ENCODE data around the gene CCDC88B.

Gene CCDC88B, protein sequence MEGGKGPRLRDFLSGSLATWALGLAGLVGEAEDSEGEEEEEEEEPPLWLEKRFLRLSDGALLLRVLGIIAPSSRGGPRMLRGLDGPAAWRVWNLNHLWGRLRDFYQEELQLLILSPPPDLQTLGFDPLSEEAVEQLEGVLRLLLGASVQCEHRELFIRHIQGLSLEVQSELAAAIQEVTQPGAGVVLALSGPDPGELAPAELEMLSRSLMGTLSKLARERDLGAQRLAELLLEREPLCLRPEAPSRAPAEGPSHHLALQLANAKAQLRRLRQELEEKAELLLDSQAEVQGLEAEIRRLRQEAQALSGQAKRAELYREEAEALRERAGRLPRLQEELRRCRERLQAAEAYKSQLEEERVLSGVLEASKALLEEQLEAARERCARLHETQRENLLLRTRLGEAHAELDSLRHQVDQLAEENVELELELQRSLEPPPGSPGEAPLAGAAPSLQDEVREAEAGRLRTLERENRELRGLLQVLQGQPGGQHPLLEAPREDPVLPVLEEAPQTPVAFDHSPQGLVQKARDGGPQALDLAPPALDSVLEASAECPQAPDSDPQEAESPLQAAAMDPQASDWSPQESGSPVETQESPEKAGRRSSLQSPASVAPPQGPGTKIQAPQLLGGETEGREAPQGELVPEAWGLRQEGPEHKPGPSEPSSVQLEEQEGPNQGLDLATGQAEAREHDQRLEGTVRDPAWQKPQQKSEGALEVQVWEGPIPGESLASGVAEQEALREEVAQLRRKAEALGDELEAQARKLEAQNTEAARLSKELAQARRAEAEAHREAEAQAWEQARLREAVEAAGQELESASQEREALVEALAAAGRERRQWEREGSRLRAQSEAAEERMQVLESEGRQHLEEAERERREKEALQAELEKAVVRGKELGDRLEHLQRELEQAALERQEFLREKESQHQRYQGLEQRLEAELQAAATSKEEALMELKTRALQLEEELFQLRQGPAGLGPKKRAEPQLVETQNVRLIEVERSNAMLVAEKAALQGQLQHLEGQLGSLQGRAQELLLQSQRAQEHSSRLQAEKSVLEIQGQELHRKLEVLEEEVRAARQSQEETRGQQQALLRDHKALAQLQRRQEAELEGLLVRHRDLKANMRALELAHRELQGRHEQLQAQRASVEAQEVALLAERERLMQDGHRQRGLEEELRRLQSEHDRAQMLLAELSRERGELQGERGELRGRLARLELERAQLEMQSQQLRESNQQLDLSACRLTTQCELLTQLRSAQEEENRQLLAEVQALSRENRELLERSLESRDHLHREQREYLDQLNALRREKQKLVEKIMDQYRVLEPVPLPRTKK (N-terminal part only)

DNA sequence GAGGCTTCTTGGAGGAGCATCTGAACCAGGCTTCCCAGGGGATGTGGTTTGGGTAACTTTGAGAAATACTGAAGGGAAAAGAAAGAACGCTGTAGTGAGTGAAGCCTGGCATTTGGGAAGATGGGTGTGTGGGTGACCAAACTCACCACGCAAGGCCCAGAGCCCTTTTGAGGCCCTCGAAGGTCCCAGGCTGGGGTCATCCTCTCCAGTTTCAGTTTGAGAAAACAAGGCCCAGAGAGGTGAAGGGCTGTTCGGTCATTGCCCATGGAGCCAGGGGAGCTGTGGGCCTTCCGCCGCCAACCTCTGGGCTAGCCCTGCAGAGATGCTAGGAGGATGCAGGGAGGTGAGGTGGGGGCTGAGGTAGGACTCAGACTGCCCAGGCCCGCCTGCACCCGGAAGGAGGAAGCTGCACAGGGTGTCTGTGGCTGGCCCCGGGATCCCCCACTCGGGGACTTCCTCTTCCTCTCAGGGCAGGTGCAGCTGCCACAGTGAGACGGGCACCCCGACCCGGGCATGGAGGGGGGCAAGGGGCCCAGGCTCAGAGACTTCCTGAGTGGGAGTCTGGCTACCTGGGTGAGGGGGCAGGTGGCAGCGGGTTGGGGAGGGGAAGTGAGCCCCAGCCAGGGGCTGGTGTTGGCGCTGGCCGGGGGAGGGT lies at the start of gene CCDC88B:
Gene CCDC88B (plus strand): TSS at position 451 of the 655 bp plus-strand sequence. CDS start 63 bp downstream, at position 514.
- DNase-seq, result no peak

DNA sequence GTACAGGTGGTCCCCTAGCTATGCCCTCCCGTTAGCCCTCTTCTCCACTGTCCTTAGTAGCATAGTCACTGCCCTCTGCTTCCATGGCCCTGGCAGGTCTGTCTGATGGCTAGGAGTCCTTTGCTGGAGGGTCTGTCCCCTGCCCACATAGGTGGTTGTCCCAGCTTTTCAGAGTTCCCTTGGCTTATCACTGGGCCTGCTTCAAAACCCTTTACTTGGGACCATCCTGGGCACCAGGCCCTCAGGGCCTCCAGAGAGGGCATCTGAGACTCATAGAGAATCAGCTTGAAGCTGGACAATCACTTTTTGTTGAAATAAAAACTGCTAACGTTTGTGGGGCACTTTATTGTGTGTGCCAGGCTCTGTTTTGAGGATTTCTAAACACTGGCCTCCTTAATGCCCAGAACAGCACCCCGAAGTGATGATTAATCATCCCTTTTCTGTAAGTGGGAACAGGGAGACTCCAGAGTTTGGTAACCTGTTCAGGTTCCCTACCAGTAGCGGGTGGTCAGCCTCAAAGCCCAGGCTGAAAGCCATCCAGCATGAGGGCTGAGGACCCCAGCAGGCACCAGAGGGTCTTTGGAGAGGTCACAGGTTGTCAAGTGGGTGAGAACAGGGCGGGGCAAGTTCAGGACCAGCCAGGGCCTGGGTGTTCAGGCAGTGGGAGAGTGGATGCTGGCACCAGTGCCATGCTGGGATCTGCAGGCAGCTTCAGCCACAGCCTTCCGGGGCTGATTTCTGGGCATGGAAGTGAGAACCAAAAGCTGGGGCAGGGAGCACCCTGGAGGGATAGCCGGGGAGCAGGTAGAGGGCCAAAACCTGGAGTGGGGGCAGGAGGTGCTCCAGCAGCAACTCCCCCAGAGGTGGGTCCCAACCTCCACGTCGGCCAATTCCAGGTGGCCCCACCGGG lies 49.4 kb upstream of the CCDC88B start:
- no peak for DNase-seq

DNA sequence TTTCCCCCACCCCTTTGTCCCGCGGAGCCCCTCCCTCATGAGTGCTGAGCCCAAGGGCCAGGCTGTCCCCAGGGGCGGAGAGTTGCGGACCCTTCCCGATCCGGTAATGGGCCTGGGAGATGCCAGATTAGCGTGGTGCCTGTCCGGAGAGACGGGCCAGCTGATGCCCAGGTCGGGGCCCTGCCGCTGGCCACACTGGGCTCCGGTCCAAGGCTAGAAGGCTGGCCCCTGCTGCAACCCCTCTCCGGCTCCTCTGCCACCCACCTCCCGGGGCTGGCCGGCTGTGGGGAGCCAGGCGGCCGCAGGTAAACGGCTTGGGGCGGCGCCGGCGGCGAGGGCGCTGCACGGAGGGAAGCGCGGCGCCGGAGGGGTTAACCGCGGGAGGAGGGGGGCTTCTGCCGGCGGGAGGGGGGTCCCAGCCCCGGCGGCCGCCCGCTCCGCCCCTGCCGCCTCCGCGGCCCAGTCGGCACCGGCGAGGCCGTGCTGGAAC lies 48.7 kb upstream of the CCDC88B start, which contains the start of gene KCNK4:
Gene KCNK4 (plus strand): TSS at position 41 of the 490 bp plus-strand sequence. CDS start 1,717 bp downstream, outside the sequence.
- DNase-seq, result no peak

DNA sequence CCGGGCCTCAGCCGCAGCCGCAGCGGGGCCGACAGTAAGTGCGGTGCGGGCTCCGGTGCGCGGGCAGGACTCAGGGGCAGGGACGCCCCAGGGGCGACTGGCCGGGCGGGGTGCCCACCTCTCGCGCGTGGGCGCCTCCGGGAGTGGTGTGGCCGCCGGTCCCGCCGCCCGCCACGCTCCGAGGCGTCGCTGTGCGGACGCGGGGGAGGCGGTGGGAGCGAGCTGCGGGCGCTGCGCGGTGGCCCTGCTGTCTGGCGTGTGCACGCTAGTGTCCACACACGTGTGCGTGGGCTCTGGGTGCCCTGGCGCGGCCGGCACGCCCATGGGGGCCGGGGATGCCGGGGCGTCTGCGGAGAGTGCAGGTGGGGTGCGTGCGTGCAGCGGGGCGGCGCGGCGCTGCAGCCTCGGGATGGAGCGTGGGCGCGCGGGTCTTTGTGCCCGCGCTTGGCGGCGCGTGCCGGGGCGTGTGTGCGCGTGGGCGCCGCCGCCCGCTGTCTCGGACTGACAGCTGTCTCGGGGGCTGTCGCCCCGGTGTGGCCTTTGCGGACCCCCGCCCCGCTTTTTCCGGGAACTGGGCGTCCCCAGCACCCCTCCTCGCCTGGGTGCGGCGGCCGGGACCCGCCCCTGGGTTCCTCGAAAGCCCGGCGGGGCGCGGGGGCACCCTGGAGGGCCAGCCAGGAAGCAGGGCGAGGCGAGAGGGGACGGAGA lies 48.1 kb upstream of the CCDC88B start:
- no peak for DNase-seq

DNA sequence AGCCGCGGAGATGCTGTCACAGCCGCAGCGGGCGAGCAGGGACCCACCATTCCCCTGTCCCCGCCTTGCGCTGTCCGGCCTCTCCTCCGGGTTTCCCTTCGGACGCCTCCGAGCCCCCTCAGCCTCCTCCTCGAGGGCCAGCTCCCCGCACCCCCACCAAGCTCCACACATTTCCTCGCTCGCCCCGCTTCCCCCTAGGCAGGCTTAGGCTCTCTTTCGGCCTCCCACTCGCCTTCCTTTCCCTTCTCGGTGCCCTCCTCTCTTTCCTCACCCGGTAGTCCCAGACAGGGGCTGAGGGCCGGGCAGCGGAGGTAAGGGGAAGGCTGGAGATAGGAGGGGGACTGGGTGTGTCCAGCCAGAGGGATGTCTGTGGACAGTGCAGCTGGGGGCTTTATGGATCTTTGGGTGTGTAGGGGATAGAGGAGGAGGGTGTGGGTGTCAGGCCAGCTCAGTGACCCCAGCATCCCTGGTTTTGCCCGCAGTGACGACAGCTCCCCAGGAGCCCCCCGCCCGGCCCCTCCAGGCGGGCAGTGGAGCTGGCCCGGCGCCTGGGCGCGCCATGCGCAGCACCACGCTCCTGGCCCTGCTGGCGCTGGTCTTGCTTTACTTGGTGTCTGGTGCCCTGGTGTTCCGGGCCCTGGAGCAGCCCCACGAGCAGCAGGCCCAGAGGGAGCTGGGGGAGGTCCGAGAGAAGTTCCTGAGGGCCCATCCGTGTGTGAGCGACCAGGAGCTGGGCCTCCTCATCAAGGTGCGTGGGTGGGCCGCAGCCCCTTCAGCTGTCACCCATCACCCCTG lies 47.3 kb upstream of the CCDC88B start:
- no peak for DNase-seq

DNA sequence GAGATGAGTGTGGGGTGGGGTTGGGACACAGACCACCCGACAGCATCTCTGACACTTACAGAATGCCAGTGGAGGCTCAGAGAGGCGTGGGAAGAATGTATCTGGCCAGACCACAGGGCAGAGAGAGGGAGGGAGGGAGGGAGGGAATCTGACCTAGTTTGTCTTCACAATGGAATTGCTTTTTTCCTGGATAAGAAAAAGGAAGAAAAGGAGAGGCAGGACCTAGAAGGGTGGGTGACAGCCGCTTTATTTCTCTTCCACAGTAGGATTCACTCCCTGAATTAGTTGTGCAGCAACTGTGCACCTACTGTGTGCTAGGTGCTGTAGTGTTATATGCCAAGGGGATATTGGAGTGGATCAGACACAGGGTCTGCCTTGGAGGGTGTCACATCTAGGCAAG lies 45.2 kb upstream of the CCDC88B start:
- DNase-seq, result no peak

DNA sequence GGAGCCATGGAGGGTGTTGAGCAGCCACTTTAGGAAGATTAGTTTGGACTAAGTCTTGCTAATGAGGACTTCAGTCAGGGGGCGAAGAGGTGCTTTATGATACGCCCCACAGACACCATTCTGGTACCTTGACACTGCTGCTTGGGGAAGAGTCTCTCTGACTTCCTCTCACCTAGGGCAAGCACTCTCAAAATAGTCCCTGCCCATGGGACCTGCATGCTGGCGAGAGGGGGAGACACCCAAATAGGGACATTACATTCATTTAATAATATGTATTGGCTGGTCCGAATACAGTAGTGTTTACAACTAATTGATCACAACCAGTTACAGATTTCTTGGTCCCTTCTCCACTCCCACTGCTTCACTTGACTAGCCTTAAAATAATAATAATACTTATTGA lies 44.2 kb upstream of the CCDC88B start:
- no peak for DNase-seq

DNA sequence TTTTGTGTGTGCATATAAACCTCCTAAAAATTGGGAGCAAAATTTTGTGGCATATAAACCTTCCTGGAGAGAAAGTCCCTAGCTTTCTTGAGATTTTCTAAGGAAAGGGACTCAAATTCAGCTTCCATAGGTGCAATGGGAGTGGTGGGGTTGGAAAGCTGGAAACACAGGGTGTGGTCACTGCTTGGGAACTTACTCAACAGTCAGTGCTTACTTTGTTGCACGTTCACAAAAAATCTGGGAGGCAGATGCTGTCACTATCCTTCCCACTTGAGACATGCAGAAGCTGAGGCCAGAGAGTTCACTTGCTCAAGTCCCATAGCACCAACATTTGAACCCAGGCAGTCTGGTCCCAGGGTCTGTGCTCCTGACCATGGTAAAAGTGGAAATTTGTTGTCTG lies 43.8 kb upstream of the CCDC88B start:
- no peak for DNase-seq

DNA sequence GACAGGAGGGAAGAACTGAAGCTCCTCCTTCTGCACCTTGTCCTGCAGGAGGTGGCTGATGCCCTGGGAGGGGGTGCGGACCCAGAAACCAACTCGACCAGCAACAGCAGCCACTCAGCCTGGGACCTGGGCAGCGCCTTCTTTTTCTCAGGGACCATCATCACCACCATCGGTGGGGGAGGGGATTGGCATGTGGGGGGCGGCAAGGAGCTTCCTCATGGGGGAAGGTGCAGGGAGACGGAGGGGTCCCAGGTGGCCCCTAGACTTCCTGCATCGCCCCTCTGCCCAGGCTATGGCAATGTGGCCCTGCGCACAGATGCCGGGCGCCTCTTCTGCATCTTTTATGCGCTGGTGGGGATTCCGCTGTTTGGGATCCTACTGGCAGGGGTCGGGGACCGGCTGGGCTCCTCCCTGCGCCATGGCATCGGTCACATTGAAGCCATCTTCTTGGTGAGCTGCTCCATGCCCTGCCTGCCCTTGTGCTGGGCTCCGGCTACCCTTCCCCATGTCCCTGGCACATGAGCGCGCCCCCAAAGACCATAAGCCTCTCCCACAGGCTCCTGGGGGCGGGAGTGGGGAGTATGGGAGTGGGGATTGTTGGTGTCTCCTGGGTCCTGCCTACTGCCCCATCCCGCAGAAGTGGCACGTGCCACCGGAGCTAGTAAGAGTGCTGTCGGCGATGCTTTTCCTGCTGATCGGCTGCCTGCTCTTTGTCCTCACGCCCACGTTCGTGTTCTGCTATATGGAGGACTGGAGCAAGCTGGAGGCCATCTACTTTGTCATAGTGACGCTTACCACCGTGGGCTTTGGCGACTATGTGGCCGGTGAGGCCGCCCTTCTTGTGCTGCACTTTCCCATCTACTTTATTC lies 42.9 kb upstream of the CCDC88B start:
- DNase-seq, result no peak

DNA sequence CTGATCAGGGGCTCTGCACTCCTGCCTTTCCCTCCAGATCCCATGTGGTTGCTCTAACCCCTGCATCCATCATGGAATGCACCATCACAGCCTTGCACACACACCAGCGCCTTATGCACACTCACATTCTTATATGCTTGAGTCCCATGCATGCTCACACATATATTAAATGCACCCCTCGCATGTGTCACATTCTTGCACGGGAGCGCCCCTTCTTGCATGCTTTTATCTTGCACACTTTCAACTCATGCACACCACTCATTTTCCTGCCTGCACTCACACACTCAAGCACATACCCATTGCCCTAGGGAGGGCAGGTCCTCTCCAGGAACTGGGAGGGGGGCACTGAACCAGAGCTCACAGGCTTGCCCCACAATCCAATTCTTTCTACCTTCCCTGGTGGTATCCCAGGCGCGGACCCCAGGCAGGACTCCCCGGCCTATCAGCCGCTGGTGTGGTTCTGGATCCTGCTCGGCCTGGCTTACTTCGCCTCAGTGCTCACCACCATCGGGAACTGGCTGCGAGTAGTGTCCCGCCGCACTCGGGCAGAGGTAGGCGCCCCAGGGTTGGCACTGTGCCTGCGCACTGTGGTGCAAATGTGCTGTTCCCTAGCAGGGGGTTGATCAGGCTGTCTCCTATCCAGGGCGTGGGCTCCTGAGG lies 42.2 kb upstream of the CCDC88B start:
- peak; percentile 77 for DNase-seq

DNA sequence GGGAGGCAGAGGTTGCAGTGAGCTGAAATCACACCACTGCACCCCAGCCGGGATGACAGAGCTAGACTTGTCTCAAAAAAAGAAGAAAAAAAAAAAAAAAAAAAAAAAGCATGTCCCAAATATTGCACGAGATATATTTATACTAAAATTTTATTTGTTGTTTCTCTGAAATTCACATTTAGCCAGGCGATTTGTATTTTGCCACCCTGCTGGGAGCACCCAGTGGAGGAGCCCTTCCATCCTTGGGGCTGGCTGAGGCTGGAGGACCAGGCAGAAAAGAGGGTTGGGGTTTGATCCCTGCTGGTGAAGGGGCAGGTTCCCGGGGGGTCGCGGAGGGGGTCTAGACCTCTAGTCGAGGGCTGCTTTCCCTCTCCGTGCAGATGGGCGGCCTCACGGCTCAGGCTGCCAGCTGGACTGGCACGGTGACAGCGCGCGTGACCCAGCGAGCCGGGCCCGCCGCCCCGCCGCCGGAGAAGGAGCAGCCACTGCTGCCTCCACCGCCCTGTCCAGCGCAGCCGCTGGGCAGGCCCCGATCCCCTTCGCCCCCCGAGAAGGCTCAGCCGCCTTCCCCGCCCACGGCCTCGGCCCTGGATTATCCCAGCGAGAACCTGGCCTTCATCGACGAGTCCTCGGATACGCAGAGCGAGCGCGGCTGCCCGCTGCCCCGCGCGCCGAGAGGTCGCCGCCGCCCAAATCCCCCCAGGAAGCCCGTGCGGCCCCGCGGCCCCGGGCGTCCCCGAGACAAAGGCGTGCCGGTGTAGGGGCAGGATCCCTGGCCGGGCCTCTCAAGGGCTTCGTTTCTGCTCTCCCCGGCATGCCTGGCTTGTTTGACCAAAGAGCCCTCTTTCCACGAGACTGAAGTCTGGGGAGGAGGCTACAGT lies 40.8 kb upstream of the CCDC88B start:
- no peak for DNase-seq

DNA sequence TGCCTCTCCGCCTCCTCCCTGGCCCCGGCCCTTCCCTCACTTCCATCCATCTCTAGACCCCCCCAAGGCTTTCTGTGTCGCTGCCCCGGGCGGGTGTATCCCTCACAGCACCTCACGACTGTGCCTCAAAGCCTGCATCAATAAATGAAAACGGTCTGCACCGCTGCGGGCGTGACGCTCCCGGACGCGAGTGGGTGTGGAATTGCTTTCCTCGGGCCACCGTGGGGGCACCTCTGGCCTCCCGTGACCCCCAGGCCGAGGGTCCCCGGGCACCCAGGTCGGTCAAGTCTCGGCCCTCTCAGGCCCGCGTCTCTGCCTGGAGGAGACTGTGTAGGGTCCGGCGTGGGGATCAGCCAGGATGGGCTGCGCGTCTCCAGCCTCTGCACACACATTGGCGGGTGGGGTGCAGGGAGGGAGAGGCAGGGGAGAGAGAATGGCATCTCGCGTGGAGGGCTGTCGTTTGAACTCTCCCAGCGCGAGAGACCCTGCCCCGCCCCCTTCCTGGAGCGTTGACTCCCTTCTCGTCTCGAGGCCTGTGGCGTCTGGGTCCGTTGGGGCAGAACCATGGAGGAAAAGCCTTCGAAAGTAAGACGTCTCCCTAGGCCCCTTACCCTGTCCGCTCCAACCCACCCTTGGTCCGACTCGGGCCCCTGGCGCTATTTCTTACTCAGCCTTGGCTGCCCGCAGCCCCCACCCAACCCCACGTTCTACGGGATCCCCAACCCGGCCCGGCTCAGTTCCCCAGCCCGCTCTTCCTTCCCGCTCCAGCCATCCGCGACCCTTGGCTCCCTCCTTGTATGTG lies 40.0 kb upstream of the CCDC88B start, which contains the start of gene CATSPERZ:
Gene CATSPERZ (plus strand): TSS at position 512 of the 802 bp plus-strand sequence. CDS start 53 bp downstream, at position 565.
- no peak for DNase-seq

DNA sequence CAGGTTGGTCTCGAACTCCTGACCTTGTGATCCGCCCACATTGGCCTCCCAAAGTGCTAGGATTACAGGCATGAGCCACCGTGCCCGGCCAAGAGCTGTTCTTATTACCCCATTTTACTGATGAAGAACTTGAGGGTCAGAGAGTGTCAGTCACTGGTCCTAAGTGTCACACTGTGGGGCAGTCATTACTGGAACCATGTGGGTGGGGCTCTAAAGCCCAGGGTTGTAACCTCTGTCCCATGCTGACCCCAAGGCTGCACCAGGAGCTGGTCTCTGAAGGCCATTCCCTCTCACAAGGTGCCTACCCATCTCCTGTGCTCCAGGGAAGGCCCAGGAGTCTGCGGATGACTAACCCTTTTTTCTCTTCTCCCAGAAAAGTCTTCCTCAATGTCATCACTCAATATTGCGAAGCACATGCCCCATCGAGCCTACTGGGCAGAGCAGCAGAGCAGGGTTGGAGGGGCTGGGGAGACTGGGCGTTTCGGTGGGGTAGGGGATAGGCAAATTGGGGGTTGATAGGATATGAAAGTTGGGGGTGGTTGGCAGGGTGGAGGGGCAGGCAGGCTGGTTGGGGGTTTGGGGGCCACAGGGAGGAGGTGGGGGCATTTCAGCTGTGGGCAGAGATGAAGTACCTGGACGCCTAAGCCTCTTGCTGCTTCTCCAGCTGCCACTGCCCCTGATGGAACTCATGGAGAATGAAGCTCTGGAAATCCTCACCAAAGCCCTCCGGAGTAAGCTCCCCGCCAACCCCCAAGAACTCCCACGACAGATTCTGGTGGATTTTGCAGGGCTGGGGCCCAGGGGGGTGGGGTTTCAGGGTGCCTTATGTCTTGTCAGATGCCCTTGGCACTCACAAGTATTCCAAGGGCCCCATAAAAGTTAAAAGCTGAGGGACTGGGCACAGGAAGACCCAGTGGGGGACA lies 36.6 kb upstream of the CCDC88B start:
- DNase-seq, result no peak

DNA sequence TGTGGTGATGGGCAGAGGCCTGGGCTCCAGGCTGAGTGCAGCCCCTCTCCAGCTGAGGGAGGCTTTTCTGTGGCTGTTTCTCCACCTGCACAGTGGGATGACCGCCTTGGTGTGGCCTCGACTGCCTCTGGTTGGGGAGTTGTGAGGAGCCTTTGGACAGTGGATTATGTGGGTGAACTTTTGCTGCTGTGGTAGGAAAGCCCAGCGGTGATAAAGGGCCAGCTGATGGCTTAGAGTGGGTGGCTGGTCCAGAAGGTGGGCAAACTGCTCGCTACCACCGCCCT lies 36.0 kb upstream of the CCDC88B start:
- no peak for DNase-seq
